ENCODE results near the gene TIGD7. TPM values are rescaled to one million over a fixed set of nuclear protein-coding genes. Genes with fewer than 3 reads are reported as not detected.

TIGD7 gene, protein sequence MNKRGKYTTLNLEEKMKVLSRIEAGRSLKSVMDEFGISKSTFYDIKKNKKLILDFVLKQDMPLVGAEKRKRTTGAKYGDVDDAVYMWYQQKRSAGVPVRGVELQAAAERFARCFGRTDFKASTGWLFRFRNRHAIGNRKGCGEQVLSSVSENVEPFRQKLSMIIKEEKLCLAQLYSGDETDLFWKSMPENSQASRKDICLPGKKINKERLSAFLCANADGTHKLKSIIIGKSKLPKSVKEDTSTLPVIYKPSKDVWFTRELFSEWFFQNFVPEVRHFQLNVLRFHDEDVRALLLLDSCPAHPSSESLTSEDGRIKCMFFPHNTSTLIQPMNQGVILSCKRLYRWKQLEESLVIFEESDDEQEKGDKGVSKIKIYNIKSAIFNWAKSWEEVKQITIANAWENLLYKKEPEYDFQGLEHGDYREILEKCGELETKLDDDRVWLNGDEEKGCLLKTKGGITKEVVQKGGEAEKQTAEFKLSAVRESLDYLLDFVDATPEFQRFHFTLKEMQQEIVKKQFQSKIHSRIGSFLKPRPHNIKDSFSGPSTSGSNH
- 1 to 10 TPM; 2.3 to 5.1 TPM for total RNA-seq

DNA sequence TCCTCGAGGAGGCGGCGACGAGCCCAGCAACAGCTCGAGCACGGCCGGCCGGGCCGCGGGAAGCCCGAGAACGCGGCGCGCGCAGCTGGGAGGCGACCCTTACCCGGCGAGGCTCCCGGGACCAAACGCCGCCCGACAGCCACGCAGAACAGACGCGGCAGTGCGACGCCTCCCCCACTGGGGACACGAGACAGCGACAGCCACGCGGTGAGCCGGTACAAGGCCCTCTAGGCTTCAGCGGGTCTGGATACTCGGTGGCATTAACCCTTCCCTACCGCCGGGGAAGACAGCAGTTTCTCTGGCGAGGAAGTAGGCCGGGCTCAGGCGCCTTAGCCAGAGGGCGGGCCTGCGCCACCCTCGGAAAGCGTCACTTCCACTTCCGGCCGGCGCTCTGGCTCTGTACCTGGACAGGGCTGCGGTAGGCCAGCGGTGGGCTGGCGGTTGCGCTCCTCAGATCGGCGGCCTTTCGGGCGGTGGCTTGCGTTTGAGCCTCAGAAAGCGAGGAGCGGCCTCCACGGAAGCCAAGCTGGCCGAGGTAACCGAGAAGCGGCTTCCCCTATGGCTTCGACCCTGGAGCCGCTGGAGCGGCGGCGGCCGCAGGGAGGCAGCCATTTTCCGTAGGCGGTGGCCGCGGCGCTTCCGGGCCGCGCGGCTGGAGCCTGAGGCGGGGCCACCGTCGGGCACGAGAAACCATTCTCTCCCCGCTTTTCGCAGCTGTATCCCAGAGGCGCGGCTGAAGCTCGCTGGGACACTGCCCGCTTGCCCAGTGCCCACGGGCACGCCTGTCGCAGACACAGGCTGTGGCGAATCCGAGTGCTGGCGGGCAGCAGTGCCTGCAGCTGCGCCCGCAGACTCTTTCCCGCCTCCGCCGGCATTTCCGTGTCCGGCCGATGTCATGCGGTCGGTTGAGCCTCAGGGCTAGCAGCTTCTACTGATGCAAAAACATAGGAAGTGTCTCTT is at the start of gene TIGD7, which contains the start of gene ZNF75A:
Gene TIGD7, minus strand, starts transcription at position 322 of the 960 bp plus-strand sequence. CDS start 4,816 bp downstream, outside the sequence.
Gene ZNF75A, plus strand, starts transcription at position 389 of the 960 bp plus-strand sequence. CDS start 2,932 bp downstream, outside the sequence.
- peaks cover 21% of the 10 kb centered on the region for H3K36me3 ChIP-seq
- peaks cover 53% of the 10 kb centered on the region for H3K9me3 ChIP-seq
- peaks cover 5 to 22% of the 10 kb centered on the region in 2 donors for H3K4me1 ChIP-seq (ENCODE audit: control insufficient read depth in 1 of 2, low read depth in 2 of 2)
- H3K4me3 ChIP-seq = peak within 1 kb of the TSS; percentile 86
- H3K27me3 ChIP-seq (replicated peaks; ENCODE audit: insufficient read depth) = no peaks in the 10 kb centered on the region
- peak; percentile 42 for DNase-seq (ENCODE audit: low spot score)
- ATAC-seq (ENCODE audit: insufficient number of reproducible peaks, low FRiP score, low read depth) = peak; percentile 77
- H3K27ac ChIP-seq = peak within 1 kb of the TSS; percentile 87 to 88
- TF ChIP-seq, protein P1, sequence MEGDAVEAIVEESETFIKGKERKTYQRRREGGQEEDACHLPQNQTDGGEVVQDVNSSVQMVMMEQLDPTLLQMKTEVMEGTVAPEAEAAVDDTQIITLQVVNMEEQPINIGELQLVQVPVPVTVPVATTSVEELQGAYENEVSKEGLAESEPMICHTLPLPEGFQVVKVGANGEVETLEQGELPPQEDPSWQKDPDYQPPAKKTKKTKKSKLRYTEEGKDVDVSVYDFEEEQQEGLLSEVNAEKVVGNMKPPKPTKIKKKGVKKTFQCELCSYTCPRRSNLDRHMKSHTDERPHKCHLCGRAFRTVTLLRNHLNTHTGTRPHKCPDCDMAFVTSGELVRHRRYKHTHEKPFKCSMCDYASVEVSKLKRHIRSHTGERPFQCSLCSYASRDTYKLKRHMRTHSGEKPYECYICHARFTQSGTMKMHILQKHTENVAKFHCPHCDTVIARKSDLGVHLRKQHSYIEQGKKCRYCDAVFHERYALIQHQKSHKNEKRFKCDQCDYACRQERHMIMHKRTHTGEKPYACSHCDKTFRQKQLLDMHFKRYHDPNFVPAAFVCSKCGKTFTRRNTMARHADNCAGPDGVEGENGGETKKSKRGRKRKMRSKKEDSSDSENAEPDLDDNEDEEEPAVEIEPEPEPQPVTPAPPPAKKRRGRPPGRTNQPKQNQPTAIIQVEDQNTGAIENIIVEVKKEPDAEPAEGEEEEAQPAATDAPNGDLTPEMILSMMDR (IDR thresholded peaks at IDR 0.05) = peak; percentile 30

DNA sequence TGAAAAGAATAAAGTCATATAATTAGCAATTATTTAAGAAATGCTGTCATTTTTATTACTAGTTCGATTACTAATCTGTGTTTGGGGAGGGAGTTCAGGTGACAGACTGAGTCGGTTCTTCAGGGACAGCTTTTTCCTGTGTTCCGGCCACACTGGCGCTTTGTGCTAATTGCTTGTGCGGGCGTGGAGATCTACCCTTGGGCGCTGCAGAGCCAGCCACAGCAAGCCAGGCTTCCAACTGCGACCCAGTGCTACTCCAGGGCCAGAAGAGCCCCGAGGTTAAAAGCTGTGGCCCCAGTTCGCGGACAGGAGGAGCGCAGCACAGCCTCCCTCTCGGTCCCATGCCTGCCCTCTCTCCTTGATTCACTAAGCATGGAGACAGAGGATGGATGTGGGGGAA is 43.9 kb upstream of the TIGD7 start:
- no peaks in the 10 kb centered on the region for H3K27me3 ChIP-seq (replicated peaks; ENCODE audit: insufficient read depth)
- ATAC-seq (ENCODE audit: insufficient number of reproducible peaks, low FRiP score, low read depth) = no peak
- H3K27ac ChIP-seq = no peak overlapping the region
- DNase-seq (ENCODE audit: low spot score) = no peak
- H3K36me3 ChIP-seq = no peaks in the 10 kb centered on the region
- TF ChIP-seq, protein P1 (IDR thresholded peaks at IDR 0.05) = no peak
- H3K9me3 ChIP-seq = no peaks in the 10 kb centered on the region
- H3K4me1 ChIP-seq (ENCODE audit: control insufficient read depth in 1 of 2, low read depth in 2 of 2) = no peaks in the 10 kb centered on the region
- H3K4me3 ChIP-seq = no peak overlapping the region

DNA sequence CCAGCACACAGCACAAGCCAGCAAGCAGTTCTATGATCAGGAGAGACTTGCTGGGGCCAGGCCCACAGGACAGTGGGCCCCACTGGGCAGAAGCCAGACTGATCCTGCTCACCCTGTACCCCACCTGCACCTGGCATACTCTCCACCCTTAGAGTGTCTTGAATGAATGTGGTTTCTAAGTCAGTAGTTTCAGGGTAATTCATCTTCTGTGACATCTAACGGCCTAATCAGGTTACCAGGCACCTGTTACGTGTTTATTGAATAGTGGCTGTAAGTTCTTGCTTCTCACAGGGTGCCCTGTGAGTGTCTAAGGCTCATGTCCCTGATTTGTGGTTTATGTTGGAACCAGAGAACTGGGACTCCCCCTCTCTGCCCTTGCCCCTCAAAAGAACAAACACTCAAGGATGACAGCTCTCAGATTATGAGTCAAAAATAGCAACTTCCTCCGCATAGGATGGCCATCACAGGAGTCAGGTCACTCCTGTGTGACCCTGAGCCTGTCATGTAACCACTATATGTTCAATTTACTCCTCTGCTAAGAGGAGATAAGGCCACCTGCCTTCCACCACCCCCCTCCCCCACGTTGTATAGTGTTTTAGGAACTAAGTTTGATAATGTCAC is 43.4 kb upstream of the TIGD7 start:
- Histone ChIP-seq H3K36me3 (no peaks in the 10 kb centered on the region), H3K4me1 (ENCODE audit: control insufficient read depth in 1 of 2, low read depth in 2 of 2) (no peaks in the 10 kb centered on the region), H3K27me3 (replicated peaks; ENCODE audit: insufficient read depth) (no peaks in the 10 kb centered on the region), H3K4me3 (no peak overlapping the region), H3K9me3 (no peaks in the 10 kb centered on the region), H3K27ac (no peak overlapping the region)
- TF ChIP-seq, protein P1 (IDR thresholded peaks at IDR 0.05) = no peak
- ATAC-seq (ENCODE audit: insufficient number of reproducible peaks, low FRiP score, low read depth) = no peak
- no peak for DNase-seq (ENCODE audit: low spot score)

DNA sequence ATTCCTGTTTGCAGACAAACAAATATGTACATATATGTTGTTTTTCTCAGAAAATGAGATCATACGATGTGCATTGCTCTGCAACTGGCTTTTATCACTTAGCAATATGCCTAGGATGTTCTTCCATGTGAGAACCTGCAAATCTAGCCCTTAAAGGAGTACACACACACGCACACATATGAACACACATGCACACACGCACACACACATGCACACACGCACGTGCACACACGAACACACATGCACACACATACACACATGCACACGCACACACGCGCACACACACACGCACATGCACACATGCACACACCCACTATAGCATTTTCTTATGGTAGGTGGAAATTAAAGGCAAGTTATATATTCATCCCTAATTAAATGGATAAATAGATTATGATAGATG is 42.4 kb upstream of the TIGD7 start:
- Histone ChIP-seq H3K9me3 (no peaks in the 10 kb centered on the region), H3K4me1 (ENCODE audit: control insufficient read depth in 1 of 2, low read depth in 2 of 2) (no peaks in the 10 kb centered on the region), H3K27me3 (replicated peaks; ENCODE audit: insufficient read depth) (no peaks in the 10 kb centered on the region), H3K27ac (no peak overlapping the region), H3K36me3 (no peaks in the 10 kb centered on the region), H3K4me3 (no peak overlapping the region)
- no peak for DNase-seq (ENCODE audit: low spot score)
- ATAC-seq (ENCODE audit: insufficient number of reproducible peaks, low FRiP score, low read depth) = no peak
- TF ChIP-seq, protein P1 (IDR thresholded peaks at IDR 0.05) = no peak
